Endothelial cell of umbilical vein (primary cell): ENCODE measurements around the gene PRPF19.

ENCODE experiments used
- CTCF ChIP-seq, 2 donors: IDR thresholded peaks; 1 replicate in 1 of 2; 2 replicates in 1 of 2; pipeline ENCODE4 v1.5.1; 2011; ENCODE audit warnings: low read length in 2 of 2, mild to moderate bottlenecking in 2 of 2, moderate library complexity in 2 of 2, control low read depth in 1 of 2, inconsistent platforms in 1 of 2, low read depth in 1 of 2; ENCODE audit not compliant: insufficient read depth in 1 of 2; ENCODE audit errors: extremely low read depth in 1 of 2
- POLR2A ChIP-seq: IDR thresholded peaks from 2 replicates; pipeline ENCODE4 v1.6.1; 2012; ENCODE audit warnings: low read depth, mild to moderate bottlenecking, control low read depth, low read length

GRCh38 chr11:60880643-60881282, 25.6 kb downstream of the PRPF19 start:
- no peak for TF ChIP-seq CTCF (IDR thresholded peaks at IDR 0.05; ENCODE audit: extremely low read depth in 1 of 2, insufficient read depth in 1 of 2, low read depth in 1 of 2, low read length in 2 of 2)
- no peak for TF ChIP-seq POLR2A
